Karpas-422 (cell line): Measurements from ENCODE around the gene WDR83. TPM values are rescaled to one million over a fixed set of nuclear protein-coding genes. Genes with fewer than 3 reads are reported as not detected.

Source experiments
- DNase-seq: peaks from one replicate; pipeline ENCODE4 v3.0.0-alpha.2; 2015
- H2AFZ ChIP-seq: fragments of 200-600 bp; sonication (generic); 2 replicates; pipeline ENCODE4 v1.6.1; 2014; ENCODE audit warnings: antibody characterized with exemption, low read length, mixed read lengths
- H3K27ac ChIP-seq: fragments of 200-600 bp; sonication (generic); 2 replicates; pipeline ENCODE4 v1.5.1; 2014; ENCODE audit warnings: mild to moderate bottlenecking, low read length, moderate library complexity
- H3K27me3 ChIP-seq: fragments of 200-600 bp; sonication (generic); 2 replicates; pipeline ENCODE4 v1.6.1; 2014; ENCODE audit warnings: low read length, mixed read lengths
- H3K36me3 ChIP-seq: fragments of 200-600 bp; sonication (generic); 2 replicates; pipeline ENCODE4 v1.6.1; 2014; ENCODE audit warnings: low read length, mixed read lengths; ENCODE audit not compliant: insufficient read depth
- H3K4me1 ChIP-seq: fragments of 200-600 bp; sonication (generic); 2 replicates; pipeline ENCODE4 v1.6.1; 2014; ENCODE audit warnings: mild to moderate bottlenecking, low read length, mixed read lengths
- H3K4me2 ChIP-seq: fragments of 200-600 bp; sonication (generic); 2 replicates; pipeline ENCODE4 v1.6.1; 2014; ENCODE audit warnings: low read length, low read depth, mild to moderate bottlenecking; ENCODE audit not compliant: poor library complexity, severe bottlenecking
- H3K4me3 ChIP-seq: fragments of 200-600 bp; sonication (generic); 2 replicates; pipeline ENCODE4 v1.5.1; 2014; ENCODE audit warnings: mild to moderate bottlenecking, antibody characterized with exemption, low read length, mixed read lengths
- H3K79me2 ChIP-seq: fragments of 200-600 bp; sonication (generic); 2 replicates; pipeline ENCODE4 v1.6.1; 2014; ENCODE audit warnings: mild to moderate bottlenecking, low read length, mixed read lengths
- H3K9ac ChIP-seq: fragments of 200-600 bp; sonication (generic); 2 replicates; pipeline ENCODE4 v1.6.0; 2014; ENCODE audit warnings: low read length
- H3K9me2 ChIP-seq: fragments of 200-600 bp; sonication (generic), shearing (Covaris generic); replicated peaks from 2 replicates; pipeline ENCODE4 v1.6.0; 2014; ENCODE audit warnings: mild to moderate bottlenecking, low read length, moderate library complexity; ENCODE audit not compliant: insufficient read depth
- H3K9me3 ChIP-seq: fragments of 300-700, 200-600 bp; sonication (generic); 2 replicates; pipeline ENCODE4 v1.6.1; 2014; ENCODE audit warnings: low read length, mixed read lengths
- H4K20me1 ChIP-seq: fragments of 200-600 bp; sonication (generic); 2 replicates; pipeline ENCODE4 v1.6.1; 2014; ENCODE audit warnings: mild to moderate bottlenecking, antibody characterized with exemption, low read length, low read depth; ENCODE audit not compliant: insufficient read depth
- small RNA-seq: library from RNA; depleted of rRNA; stranded (forward); fragments of <200 nt; gene quantifications from one replicate; pipeline ENCODE3, GENCODE V24; 2014
- total RNA-seq: library from RNA; depleted of rRNA; stranded (reverse); fragments of >200 nt; shearing (Covaris generic); gene quantifications from 2 replicates; pipeline ENCODE4 v1.2.3, GENCODE V29; 2014; ENCODE audit warnings: low replicate concordance; rRNA removed

Gene WDR83
- total RNA-seq, 1 experiment from 2014 or later = 16.5 TPM

DNA sequence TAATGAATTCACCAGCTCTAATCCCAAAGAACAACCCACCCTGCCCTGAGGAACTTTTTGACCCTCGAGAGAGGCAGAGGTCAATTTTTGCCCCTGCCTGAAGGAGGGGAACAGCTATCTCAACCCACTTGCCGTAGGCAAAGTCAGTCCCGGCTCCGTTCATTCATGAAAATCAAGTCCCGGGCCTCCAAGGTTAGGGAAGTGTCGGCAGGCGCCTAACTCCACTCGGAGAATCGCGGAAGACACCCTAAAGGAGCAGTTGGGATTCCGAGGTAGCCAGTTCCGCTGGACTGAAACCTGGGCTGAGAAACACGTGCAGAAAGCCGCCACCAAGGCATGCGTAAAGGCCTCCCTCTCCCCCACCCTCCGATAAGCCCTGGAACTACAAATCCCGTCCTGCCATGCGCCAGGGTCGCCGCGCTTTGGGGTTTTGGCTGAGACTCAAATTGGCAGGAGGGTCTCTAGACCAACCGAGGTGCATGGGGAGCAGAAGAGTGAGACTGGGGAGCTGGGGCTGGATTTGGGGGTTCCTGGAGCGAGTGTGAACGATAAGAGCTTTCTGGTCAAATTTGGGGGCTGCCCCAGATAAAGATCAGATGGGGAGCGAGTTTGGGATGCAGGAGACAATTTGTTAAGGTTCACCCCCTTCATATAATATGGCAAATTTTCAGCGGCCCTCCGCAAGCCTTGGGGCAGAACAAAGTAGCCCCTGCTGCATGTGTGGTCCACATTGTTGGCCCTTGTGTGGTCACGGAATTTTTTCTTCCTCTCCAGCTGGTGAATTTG lies 57.2 kb downstream of the WDR83 start, which contains the start of gene TNPO2:
TSS of gene TNPO2 (minus strand) at position 292 of the 786 bp plus-strand sequence. CDS start 2,955 bp downstream, outside the sequence.
- H3K4me3 ChIP-seq = peak within 1 kb of the TSS; percentile 98
- H3K9ac ChIP-seq = peak within 1 kb of the TSS; percentile 82
- H3K4me2 ChIP-seq = peak within 1 kb of the TSS; percentile 87
- no peaks in the 10 kb centered on the region for H3K9me3 ChIP-seq
- H3K4me1 ChIP-seq = peaks cover 46% of the 10 kb centered on the region
- H3K9me2 ChIP-seq = no peaks in the 10 kb centered on the region
- DNase-seq = peak; percentile 92
- peaks cover 19% of the 10 kb centered on the region; the same call in 1 of the 2 replicates for H4K20me1 ChIP-seq
- H2AFZ ChIP-seq = peak within 1 kb of the TSS; percentile 45; the same call in 1 of the 2 replicates
- H3K79me2 ChIP-seq = peaks cover 46% of the 10 kb centered on the region
- H3K36me3 ChIP-seq = peaks cover 19% of the 10 kb centered on the region
- peak within 1 kb of the TSS; percentile 74 for H3K27ac ChIP-seq
- H3K27me3 ChIP-seq = no peaks in the 10 kb centered on the region

Small RNA genes lying within 50 kb of the gene (small RNA-seq; reads per million reads assigned to genes)
- 14.2 reads per million, percentile 94 among the genes with 10 or more reads in this experiment for gene SNORD41

Other genes with a start within 250 kb of the WDR83 start
- 2.3 and 4.0 TPM in 2 replicates for gene ZNF443, start 225.8 kb upstream of the WDR83 start, total RNA-seq
- gene ZNF709, start 182.0 kb upstream of the WDR83 start, total RNA-seq = 5.7 and 10.1 TPM in 2 replicates
- gene ZNF564, start 115.3 kb upstream of the WDR83 start, total RNA-seq = 7.3 and 9.4 TPM in 2 replicates
- gene ZNF490, start 56.0 kb upstream of the WDR83 start, total RNA-seq = 13.2 and 14.2 TPM in 2 replicates
- 14.4 and 21.4 TPM in 2 replicates for gene ZNF791, start 55.9 kb upstream of the WDR83 start, total RNA-seq
- gene MAN2B1, start 65 bp upstream of the WDR83 start, total RNA-seq = 77.2 and 94.3 TPM in 2 replicates
- 62.2 and 90.8 TPM in 2 replicates for gene DHPS, start 15.1 kb downstream of the WDR83 start, total RNA-seq
- gene GNG14, start 21.2 kb downstream of the WDR83 start, total RNA-seq = not detected in 2 replicates
- 2.1 and 12.8 TPM in 2 replicates for gene FBXW9, start 29.8 kb downstream of the WDR83 start, total RNA-seq
- 26.1 and 40.7 TPM in 2 replicates for gene TNPO2, start 57.1 kb downstream of the WDR83 start, total RNA-seq
- gene TRIR, start 67.9 kb downstream of the WDR83 start, total RNA-seq = 147 and 332 TPM in 2 replicates
- gene GET3, start 70.7 kb downstream of the WDR83 start, total RNA-seq = 42.3 and 78.0 TPM in 2 replicates
- gene BEST2, start 85.0 kb downstream of the WDR83 start, total RNA-seq = not detected in 2 replicates
- 7.6 and 21.2 TPM in 2 replicates for gene HOOK2, start 108.7 kb downstream of the WDR83 start, total RNA-seq
- gene JUNB, start 124.7 kb downstream of the WDR83 start, total RNA-seq = 60.0 and 156 TPM in 2 replicates
- gene PRDX2, start 135.0 kb downstream of the WDR83 start, total RNA-seq = 372 and 566 TPM in 2 replicates
- 9.0 TPM in 1 of 2 replicates, not detected in the other for gene THSD8, start 135.3 kb downstream of the WDR83 start, total RNA-seq
- gene RNASEH2A, start 139.8 kb downstream of the WDR83 start, total RNA-seq = 37.8 and 48.4 TPM in 2 replicates
- gene RTBDN, start 167.8 kb downstream of the WDR83 start, total RNA-seq = not detected in 2 replicates
- 0.48 and 3.3 TPM in 2 replicates for gene MAST1, start 171.7 kb downstream of the WDR83 start, total RNA-seq
- gene DNASE2, start 214.6 kb downstream of the WDR83 start, total RNA-seq = 47.1 and 61.3 TPM in 2 replicates
- not detected in 2 replicates for gene KLF1, start 220.4 kb downstream of the WDR83 start, total RNA-seq
- 24.9 and 32.8 TPM in 2 replicates for gene GCDH, start 224.4 kb downstream of the WDR83 start, total RNA-seq